DOHH2 (cell line): ENCODE measurements around the gene TRPM2.

Source experiments
- H3F3A ChIP-seq: fragments of 200-600 bp; sonication (generic), shearing (Covaris generic); 2 replicates; pipeline ENCODE4 v1.6.0; 2016; ENCODE audit warnings: antibody characterized with exemption, mild to moderate bottlenecking; ENCODE audit not compliant: control insufficient read depth, insufficient read depth
- H3K27ac ChIP-seq: fragments of 200-600 bp; sonication (generic); 2 replicates; pipeline ENCODE4 v1.5.1; 2014; ENCODE audit warnings: low read depth, mild to moderate bottlenecking, low read length, moderate library complexity
- H3K27me3 ChIP-seq: fragments of 200-600 bp; sonication (generic); 2 replicates; pipeline ENCODE4 v1.6.1; 2014; ENCODE audit warnings: mild to moderate bottlenecking, low read length, mixed read lengths; ENCODE audit not compliant: control insufficient read depth
- H3K36me3 ChIP-seq: fragments of 200-600 bp; sonication (generic); 2 replicates; pipeline ENCODE4 v1.6.1; 2014; ENCODE audit warnings: mild to moderate bottlenecking, low read length, moderate library complexity, mixed read lengths; ENCODE audit not compliant: control insufficient read depth
- H3K4me1 ChIP-seq: fragments of 200-600 bp; sonication (generic); 2 replicates; pipeline ENCODE4 v1.6.1; 2014; ENCODE audit warnings: mild to moderate bottlenecking, low read length, mixed read lengths; ENCODE audit not compliant: control insufficient read depth
- H3K4me2 ChIP-seq: fragments of 200-600 bp; sonication (generic); 2 replicates; pipeline ENCODE4 v1.6.0; 2014; ENCODE audit warnings: mild to moderate bottlenecking, low read length, moderate library complexity
- H3K4me3 ChIP-seq: fragments of 200-600 bp; sonication (generic); 2 replicates; pipeline ENCODE4 v1.5.1; 2014; ENCODE audit warnings: mild to moderate bottlenecking, low read length, mixed read lengths
- H3K79me2 ChIP-seq: fragments of 200-600 bp; sonication (generic); 2 replicates; pipeline ENCODE4 v1.6.1; 2014; ENCODE audit warnings: mild to moderate bottlenecking, low read length, mixed read lengths; ENCODE audit not compliant: control insufficient read depth
- H3K9me2 ChIP-seq: fragments of 200-600 bp; sonication (generic); replicated peaks from 2 replicates; pipeline ENCODE4 v1.6.1; 2014; ENCODE audit warnings: mild to moderate bottlenecking, low read length, mixed read lengths; ENCODE audit not compliant: control insufficient read depth
- H3K9me3 ChIP-seq: fragments of 200-600 bp; sonication (generic); 2 replicates; pipeline ENCODE4 v1.6.1; 2014; ENCODE audit warnings: antibody characterized with exemption, low read length, mixed read lengths; ENCODE audit not compliant: control insufficient read depth, insufficient read depth
- H4K20me1 ChIP-seq: fragments of 200-600 bp; sonication (generic); 2 replicates; pipeline ENCODE4 v1.6.0; 2014; ENCODE audit warnings: low read depth, mild to moderate bottlenecking, antibody characterized with exemption, low read length, moderate library complexity; ENCODE audit not compliant: control insufficient read depth, insufficient read depth
- CTCF ChIP-seq: fragments of 200-600 bp; sonication (generic); IDR thresholded peaks from one replicate; pipeline ENCODE4 v1.5.1; 2014; ENCODE audit warnings: antibody characterized with exemption, mild to moderate bottlenecking, low read depth, low read length; ENCODE audit not compliant: poor library complexity, severe bottlenecking
- EZH2phosphoT487 ChIP-seq: fragments of 200-600 bp; sonication (generic); IDR thresholded peaks from 2 replicates; pipeline ENCODE4 v1.6.1; 2017; ENCODE audit warnings: borderline replicate concordance, mild to moderate bottlenecking, antibody characterized with exemption, low read length, moderate library complexity, mixed read lengths

Gene TRPM2

DNA sequence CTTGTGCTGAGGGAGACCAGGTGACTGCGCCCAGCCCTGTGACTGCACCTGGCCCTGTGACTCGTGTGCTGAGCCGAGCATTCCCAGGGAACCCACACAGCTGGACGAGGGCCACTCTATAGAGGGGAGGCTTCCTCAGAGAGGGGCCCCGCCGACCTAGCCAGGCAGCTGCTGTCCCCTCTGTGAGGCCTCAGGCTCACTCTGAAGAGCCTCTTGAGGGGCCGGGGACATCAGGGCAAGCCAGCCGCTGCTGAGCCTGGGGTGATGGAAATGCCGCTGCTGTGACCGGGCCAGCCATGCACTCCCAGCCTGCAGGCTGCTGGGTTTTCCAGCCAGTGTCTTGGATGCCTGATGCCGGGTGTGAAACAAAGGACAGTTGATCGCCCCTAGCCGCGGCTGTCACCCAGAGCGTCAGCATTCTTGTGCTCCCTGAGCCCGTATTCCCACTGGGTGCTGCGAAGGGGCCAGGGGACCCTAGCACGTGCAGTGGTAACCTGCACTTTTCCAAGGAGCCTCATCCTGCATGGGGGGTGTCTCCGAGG is 36.1 kb upstream of the TRPM2 start:
- no peaks in the 10 kb centered on the region for H3K27me3 ChIP-seq
- no peak overlapping the region for H3K4me3 ChIP-seq
- H3K4me1 ChIP-seq: no peaks in the 10 kb centered on the region
- no peaks in the 10 kb centered on the region for H3K79me2 ChIP-seq
- TF ChIP-seq CTCF (no peak), EZH2phosphoT487 (no peak)
- H4K20me1 ChIP-seq: no peaks in the 10 kb centered on the region
- H3K9me2 ChIP-seq: no peaks in the 10 kb centered on the region
- H3F3A ChIP-seq: no peaks in the 10 kb centered on the region
- no peaks in the 10 kb centered on the region for H3K9me3 ChIP-seq
- peaks cover 79% of the 10 kb centered on the region for H3K36me3 ChIP-seq
- no peak overlapping the region for H3K4me2 ChIP-seq
- H3K27ac ChIP-seq: no peak overlapping the region

DNA sequence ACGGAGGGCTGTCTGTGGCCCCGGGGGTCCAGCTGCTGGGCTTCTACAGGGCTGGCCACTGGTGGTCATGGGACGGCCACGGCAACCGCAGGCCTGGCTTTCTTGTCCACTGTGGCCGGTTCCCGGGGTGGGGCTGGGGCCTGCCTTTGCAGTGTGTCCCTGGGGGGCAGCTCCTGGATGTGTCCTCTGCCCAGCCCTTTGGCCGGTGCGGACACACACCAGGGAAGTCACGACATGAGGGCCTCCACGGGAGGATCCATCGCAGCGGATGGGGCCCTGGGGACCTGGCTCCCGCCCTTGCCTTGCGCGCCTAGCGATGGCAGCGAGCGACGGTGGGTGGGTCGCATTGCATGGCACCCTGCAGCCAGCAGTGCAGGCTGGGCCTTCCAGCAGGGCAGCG is 35.5 kb upstream of the TRPM2 start:
- Histone ChIP-seq H3F3A (no peaks in the 10 kb centered on the region), H3K9me3 (no peaks in the 10 kb centered on the region), H3K4me1 (no peaks in the 10 kb centered on the region), H3K27ac (no peak overlapping the region), H3K4me3 (no peak overlapping the region), H3K36me3 (peaks cover 79% of the 10 kb centered on the region), H3K4me2 (no peak overlapping the region), H4K20me1 (no peaks in the 10 kb centered on the region), H3K9me2 (no peaks in the 10 kb centered on the region), H3K79me2 (no peaks in the 10 kb centered on the region), H3K27me3 (no peaks in the 10 kb centered on the region)
- TF ChIP-seq CTCF (no peak), EZH2phosphoT487 (no peak)

DNA sequence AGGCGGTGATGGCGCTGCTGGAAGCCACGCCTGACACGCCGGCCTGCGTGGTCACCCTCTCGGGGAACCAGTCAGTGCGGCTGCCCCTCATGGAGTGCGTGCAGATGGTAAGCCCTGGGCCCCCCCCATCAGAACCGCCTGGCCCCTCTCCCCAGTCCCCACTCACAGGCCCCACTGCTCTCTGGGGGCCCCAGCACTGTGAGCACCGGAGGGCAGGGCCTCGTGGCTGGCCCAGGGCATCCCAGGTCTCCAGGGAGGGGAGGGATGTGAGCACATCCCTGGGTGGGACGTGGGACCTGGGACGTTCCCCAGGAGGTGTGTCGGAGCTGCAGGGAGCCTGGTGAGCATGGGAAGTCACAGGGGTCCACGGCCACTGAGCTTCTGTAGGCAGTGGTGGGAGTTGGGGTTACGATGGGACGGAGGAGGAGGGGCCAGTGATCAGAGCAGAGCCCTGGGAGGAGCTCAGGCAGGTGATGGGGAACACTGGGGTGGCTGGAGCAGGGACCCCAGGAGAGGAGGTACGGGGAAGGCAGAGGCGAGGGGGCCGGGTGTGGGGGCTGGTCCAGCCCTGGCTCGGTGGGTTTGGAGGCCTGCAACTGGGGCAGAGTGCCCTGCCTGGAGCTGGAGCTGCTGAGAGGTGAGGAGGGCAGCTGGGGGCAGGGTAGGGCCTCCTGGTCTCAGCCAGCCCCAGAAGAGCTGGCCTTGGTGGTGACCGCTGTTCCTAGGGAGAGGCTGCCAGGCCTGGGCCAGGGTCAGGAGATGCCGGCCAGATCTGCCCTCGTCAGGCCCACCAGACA is 34.7 kb upstream of the TRPM2 start:
- Histone ChIP-seq H3K79me2 (no peaks in the 10 kb centered on the region), H3K9me2 (no peaks in the 10 kb centered on the region), H3K4me3 (no peak overlapping the region), H3K27ac (no peak overlapping the region), H3K27me3 (no peaks in the 10 kb centered on the region), H3K4me2 (no peak overlapping the region), H3K36me3 (peaks cover 77% of the 10 kb centered on the region), H3K4me1 (no peaks in the 10 kb centered on the region), H3F3A (no peaks in the 10 kb centered on the region), H4K20me1 (no peaks in the 10 kb centered on the region), H3K9me3 (no peaks in the 10 kb centered on the region)
- no peak for TF ChIP-seq CTCF
- no peak for TF ChIP-seq EZH2phosphoT487
